A549 (cell line): Measurements from ENCODE around the gene KCNK7. TPM values are rescaled to one million over a fixed set of nuclear protein-coding genes. Genes with fewer than 3 reads are reported as not detected.

Experiments used
- ATAC-seq, 2 experiments: fragments of 200-7000 bp in 1 of 2; fragments of >200 bp in 1 of 2; cut with Nextera tagmentation in 1 of 2; cut with Tn5 transposase in 1 of 2; 3 replicates each; pipeline versions ENCODE4 v1.8.0 to v1.9.1; 2018 to 2020; ENCODE audit warnings: mild to moderate bottlenecking in 1 of 2, moderate library complexity in 1 of 2
- CTCF ChIA-PET: fragments of 300-600 bp; sonication (Branson Sonifier 250); formaldehyde crosslinking; extraction: SDS; loops from one replicate; lab custom pipeline; 2021; ENCODE audit warnings: antibody characterized with exemption, inconsistent platforms; lab: Yijun Ruan, JAX
- POLR2A ChIA-PET: fragments of 350-600 bp; formaldehyde crosslinking; extraction: SDS; loops from one replicate; lab custom pipeline; 2021; ENCODE audit warnings: antibody characterized with exemption, inconsistent platforms; lab: Yijun Ruan, JAX
- DNase-seq, 2 experiments: peaks; one replicate each; pipeline versions ENCODE4 v3.0.0 to v3.0.0-alpha.2; 2011 to 2016; ENCODE audit warnings: low read depth in 1 of 2, low spot score in 1 of 2
- FAIRE-seq: peaks from 2 replicates; lab custom pipeline; 2011; peaks lifted over from hg19 to GRCh38; lab: Jason Lieb, UNC
- H3K27ac ChIP-seq, 2 experiments: fragments of >200 bp; sonication (Bioruptor Twin); formaldehyde crosslinking; 3 replicates each; pipeline ENCODE4 v1.5.1; 2016 to 2017
- H3K4me1 ChIP-seq: fragments of >200 bp; sonication (Bioruptor Twin); formaldehyde crosslinking; 3 replicates; pipeline ENCODE4 v1.6.1; 2016
- H3K4me2 ChIP-seq: fragments of >200 bp; sonication (Bioruptor Twin); formaldehyde crosslinking; 3 replicates; pipeline ENCODE4 v1.6.1; 2016
- H3K4me3 ChIP-seq: fragments of >200 bp; sonication (Bioruptor Twin); formaldehyde crosslinking; 3 replicates; pipeline ENCODE4 v1.5.1; 2016
- H3K9me3 ChIP-seq: fragments of >200 bp; sonication (Bioruptor Twin); formaldehyde crosslinking; 3 replicates; pipeline ENCODE4 v1.6.1; 2016
- BCL3 ChIP-seq: fragments of >200 bp; sonication (Bioruptor Twin); formaldehyde crosslinking; IDR thresholded peaks from 3 replicates; pipeline ENCODE4 v1.6.1; 2016
- BHLHE40 ChIP-seq: IDR thresholded peaks from 2 replicates; pipeline ENCODE4 v1.6.1; 2012; ENCODE audit warnings: low read depth, low read length, inconsistent platforms
- CHD4 ChIP-seq: fragments of 200-600 bp; sonication (generic); IDR thresholded peaks from 2 replicates; pipeline ENCODE4 v1.6.1; 2016; ENCODE audit warnings: antibody characterized with exemption, mild to moderate bottlenecking, borderline replicate concordance
- CTCF ChIP-seq: fragments of >200 bp; sonication (Bioruptor Twin); formaldehyde crosslinking; IDR thresholded peaks from 3 replicates; pipeline ENCODE4 v1.5.1; 2016
- EP300 ChIP-seq, 2 experiments: fragments of >200 bp; sonication (Bioruptor Twin); formaldehyde crosslinking; IDR thresholded peaks; 2 replicates in 1 of 2; 3 replicates in 1 of 2; pipeline ENCODE4 v1.6.1; 2016 to 2017
- FOSB ChIP-seq: fragments of 250-450 bp; sonication (Bioruptor Pico); IDR thresholded peaks from 2 replicates; pipeline ENCODE4 v1.5.0; 2020; ENCODE audit warnings: mild to moderate bottlenecking, moderate library complexity
- FOSL2 ChIP-seq, 2 experiments: fragments of 450-650 bp in 1 of 2; fragments of >200 bp in 1 of 2; sonication (Bioruptor Twin) in 1 of 2; formaldehyde crosslinking; IDR thresholded peaks; 2 replicates each; pipeline versions ENCODE4 v1.5.0 to v1.6.1; 2016 to 2020; ENCODE audit warnings: mild to moderate bottlenecking in 1 of 2, moderate library complexity in 1 of 2
- HEYL ChIP-seq: fragments of 250-450 bp; sonication (Bioruptor Pico); IDR thresholded peaks from 2 replicates; pipeline ENCODE4 v1.8.0; 2021; ENCODE audit warnings: mild to moderate bottlenecking, moderate library complexity
- KDM1A ChIP-seq: fragments of 200-600 bp; sonication (generic); IDR thresholded peaks from 2 replicates; pipeline ENCODE4 v1.6.1; 2016; ENCODE audit warnings: low read depth, mild to moderate bottlenecking
- MYC ChIP-seq: IDR thresholded peaks from 2 replicates; pipeline ENCODE4 v1.6.1; 2012; ENCODE audit warnings: mild to moderate bottlenecking, inconsistent platforms, low read length, improper control_type of control experiment, borderline replicate concordance
- NFE2L2 ChIP-seq: fragments of 150-350 bp; conservative IDR thresholded peaks from 2 replicates; pipeline ENCODE4 v1.6.1; 2014; ENCODE audit warnings: low read length
- NR3C1 ChIP-seq: fragments of >200 bp; sonication (Bioruptor Twin); formaldehyde crosslinking; IDR thresholded peaks from 3 replicates; pipeline ENCODE4 v1.6.1; 2017
- RARB ChIP-seq: fragments of 250-450 bp; sonication (Bioruptor Pico); IDR thresholded peaks from 2 replicates; pipeline ENCODE4 v1.8.0; 2021; ENCODE audit warnings: mild to moderate bottlenecking, moderate library complexity
- RCOR1 ChIP-seq: fragments of 150-350 bp; IDR thresholded peaks from 2 replicates; pipeline ENCODE4 v1.6.1; 2014; ENCODE audit warnings: antibody characterized with exemption, low read length, low read depth
- RFX5 ChIP-seq: fragments of 450-650 bp; IDR thresholded peaks from 2 replicates; pipeline ENCODE4 v1.7.1; 2014; ENCODE audit warnings: antibody characterized with exemption, mild to moderate bottlenecking, moderate library complexity
- SMC3 ChIP-seq: fragments of >200 bp; sonication (Bioruptor Twin); formaldehyde crosslinking; IDR thresholded peaks from 3 replicates; pipeline ENCODE4 v1.6.1; 2018; ENCODE audit warnings: inconsistent platforms
- ZC3H11A ChIP-seq: fragments of 450-650 bp; IDR thresholded peaks from 2 replicates; pipeline ENCODE4 v1.6.1; 2014; ENCODE audit warnings: antibody characterized with exemption, mild to moderate bottlenecking
- WGBS: methylation state at CpG from one replicate; pipeline ENCODE4 v1.1.6; 2017; ENCODE audit errors: missing lambda C conversion rate; 5-methylcytosine and 5-hydroxymethylcytosine counted together
- polyA plus RNA-seq, 4 experiments: library from polyadenylated mRNA; depleted of rRNA in 3 of 4; stranded (reverse); fragments of >200 nt; fragmentation: RNase III in 1 of 4; extraction: RNeasy Plus Mini Kit Qiagen cat#74134 plus additional on column Dnase treatment in 1 of 4; gene quantifications; 2 replicates in 3 of 4; 3 replicates in 1 of 4; pipeline ENCODE4 v1.2.3, GENCODE V29; 2011 to 2017
- TF ChIP-seq, protein P1 (sequence below): IDR thresholded peaks from 2 replicates; pipeline ENCODE4 v1.6.1; 2012
- TF ChIP-seq, protein P2 (sequence below): fragments of >200 bp; sonication (Bioruptor Twin); formaldehyde crosslinking; IDR thresholded peaks from 2 replicates; pipeline ENCODE4 v1.6.1; 2016
- TF ChIP-seq, protein P3 (sequence below): fragments of 200-600 bp; sonication (generic); IDR thresholded peaks from 2 replicates; pipeline ENCODE4 v1.6.1; 2016; ENCODE audit warnings: antibody characterized with exemption, mild to moderate bottlenecking, moderate library complexity
- TF ChIP-seq, protein P4 (sequence below): fragments of 450-650 bp; IDR thresholded peaks from 2 replicates; pipeline ENCODE4 v1.6.1; 2014; ENCODE audit warnings: antibody characterized with exemption

The KCNK7 gene
- polyA plus RNA-seq, 2 of the 4 experiments (the other 2 are of a cell fraction): 0.13 to 0.50 TPM

DNA sequence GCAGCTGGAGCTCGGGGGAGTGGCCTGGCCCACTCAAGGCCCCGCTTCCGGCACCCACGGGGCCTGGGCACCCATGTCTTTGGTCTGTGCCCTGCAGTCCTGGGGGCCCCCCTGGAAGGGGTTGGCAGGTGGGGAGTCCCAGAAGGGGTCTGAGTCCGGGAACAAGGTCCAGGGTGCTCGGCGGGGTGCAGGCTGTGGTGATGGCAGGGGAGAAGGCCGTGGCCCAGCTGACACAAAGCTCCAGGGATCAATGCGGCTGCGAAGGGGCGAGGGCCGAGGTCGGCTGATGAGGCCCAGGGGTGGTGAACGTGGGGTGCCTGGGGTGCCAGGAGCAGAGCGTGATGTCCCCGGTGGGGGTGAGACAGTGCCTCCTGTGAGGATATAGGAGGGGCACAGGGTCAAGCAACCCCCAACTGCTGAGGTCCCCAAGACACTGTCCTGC is 2.7 kb upstream of the KCNK7 start:
- ATAC-seq (no peak), FAIRE-seq (no peak), DNase-seq (no peak)
- ChIA-PET CTCF (interaction anchor here (0.8 to 20.1 kb wide), 3 partner anchors 9 to 196 kb away, joined by 3 to 249 read pairs (median 3); partner anchors contain the start of gene KCNK7), POLR2A (no interaction called here)
- Histone ChIP-seq H3K9me3 (no peaks in the 10 kb centered on the region), H3K4me2 (no peak overlapping the region), H3K4me3 (no peak overlapping the region), H3K27ac (no peak overlapping the region), H3K4me1 (no peaks in the 10 kb centered on the region; the same call in 2 of the 3 replicates)
- 93% methylated on average over 13 of the region's 16 CpGs for WGBS
- TF ChIP-seq RCOR1 (no peak), HEYL (no peak), CHD4 (no peak)
- TF ChIP-seq, protein P1, sequence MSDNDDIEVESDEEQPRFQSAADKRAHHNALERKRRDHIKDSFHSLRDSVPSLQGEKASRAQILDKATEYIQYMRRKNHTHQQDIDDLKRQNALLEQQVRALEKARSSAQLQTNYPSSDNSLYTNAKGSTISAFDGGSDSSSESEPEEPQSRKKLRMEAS: no peak

DNA sequence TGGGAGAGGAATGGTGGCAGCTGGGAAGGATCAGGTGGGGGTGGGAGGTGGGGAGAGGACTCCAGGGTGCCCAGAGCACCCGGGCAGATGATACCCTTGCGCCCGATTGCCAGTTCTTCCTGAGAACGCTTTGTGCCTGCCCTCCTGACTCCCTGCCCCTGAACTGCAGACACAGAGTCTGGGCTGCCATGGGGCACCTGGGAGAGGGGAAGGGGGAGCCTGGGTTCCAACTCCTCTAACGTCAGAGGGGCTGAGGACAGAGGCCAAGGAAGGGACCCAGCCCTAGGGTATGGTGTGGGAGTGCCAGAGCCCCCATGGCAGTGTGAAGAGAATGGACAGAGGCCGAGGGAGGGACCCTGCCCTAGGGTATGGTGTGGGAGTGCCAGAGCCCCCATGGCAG is 920 bp upstream of the KCNK7 start:
- no peak for FAIRE-seq
- no peak for DNase-seq
- 90% methylated on average over 1 of the region's 6 CpGs for WGBS
- ATAC-seq: no peak
- no peaks in the 10 kb centered on the region for H3K9me3 ChIP-seq
- ChIA-PET CTCF (interaction anchor here (0.9 to 20.1 kb wide), 6 partner anchors 7 to 181 kb away, joined by 3 to 249 read pairs (median 88); partner anchors contain the start of genes EHBP1L1, FAM89B, KCNK7 and MAP3K11), POLR2A (interaction anchor here (1.0 kb wide), 1 partner anchor 19 kb away, joined by 3 read pairs; the partner anchor contains the start of gene PCNX3)
- H3K4me3 ChIP-seq: no peak overlapping the region
- H3K4me1 ChIP-seq: no peaks in the 10 kb centered on the region; the same call in 2 of the 3 replicates
- TF ChIP-seq KDM1A (no peak), FOSL2 (IDR thresholded peaks at IDR 0.05) (no peak), FOSL2 (CRISPR knock-in tag; IDR thresholded peaks at IDR 0.05) (no peak)
- H3K27ac ChIP-seq: no peak overlapping the region
- no peak overlapping the region for H3K4me2 ChIP-seq

GRCh38 chr11:65595131-65595530 is 469 bp downstream of the KCNK7 start:
- no peak for TF ChIP-seq BHLHE40
- TF ChIP-seq CTCF: no peak
- TF ChIP-seq RARB (CRISPR knock-in tag): no peak
- no peak for TF ChIP-seq NFE2L2
- TF ChIP-seq EP300 (IDR thresholded peaks at IDR 0.05): no peak
- TF ChIP-seq, protein P2, sequence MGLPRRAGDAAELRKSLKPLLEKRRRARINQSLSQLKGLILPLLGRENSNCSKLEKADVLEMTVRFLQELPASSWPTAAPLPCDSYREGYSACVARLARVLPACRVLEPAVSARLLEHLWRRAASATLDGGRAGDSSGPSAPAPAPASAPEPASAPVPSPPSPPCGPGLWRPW: no peak
- TF ChIP-seq SMC3: no peak
- no peak for TF ChIP-seq NR3C1
- TF ChIP-seq BCL3: no peak
- no peak for TF ChIP-seq FOSB (CRISPR knock-in tag)
- no peak for TF ChIP-seq MYC
- TF ChIP-seq FOSL2 (IDR thresholded peaks at IDR 0.05): no peak
- TF ChIP-seq FOSL2 (CRISPR knock-in tag; IDR thresholded peaks at IDR 0.05): no peak
- TF ChIP-seq RFX5: no peak
- TF ChIP-seq, protein P3, sequence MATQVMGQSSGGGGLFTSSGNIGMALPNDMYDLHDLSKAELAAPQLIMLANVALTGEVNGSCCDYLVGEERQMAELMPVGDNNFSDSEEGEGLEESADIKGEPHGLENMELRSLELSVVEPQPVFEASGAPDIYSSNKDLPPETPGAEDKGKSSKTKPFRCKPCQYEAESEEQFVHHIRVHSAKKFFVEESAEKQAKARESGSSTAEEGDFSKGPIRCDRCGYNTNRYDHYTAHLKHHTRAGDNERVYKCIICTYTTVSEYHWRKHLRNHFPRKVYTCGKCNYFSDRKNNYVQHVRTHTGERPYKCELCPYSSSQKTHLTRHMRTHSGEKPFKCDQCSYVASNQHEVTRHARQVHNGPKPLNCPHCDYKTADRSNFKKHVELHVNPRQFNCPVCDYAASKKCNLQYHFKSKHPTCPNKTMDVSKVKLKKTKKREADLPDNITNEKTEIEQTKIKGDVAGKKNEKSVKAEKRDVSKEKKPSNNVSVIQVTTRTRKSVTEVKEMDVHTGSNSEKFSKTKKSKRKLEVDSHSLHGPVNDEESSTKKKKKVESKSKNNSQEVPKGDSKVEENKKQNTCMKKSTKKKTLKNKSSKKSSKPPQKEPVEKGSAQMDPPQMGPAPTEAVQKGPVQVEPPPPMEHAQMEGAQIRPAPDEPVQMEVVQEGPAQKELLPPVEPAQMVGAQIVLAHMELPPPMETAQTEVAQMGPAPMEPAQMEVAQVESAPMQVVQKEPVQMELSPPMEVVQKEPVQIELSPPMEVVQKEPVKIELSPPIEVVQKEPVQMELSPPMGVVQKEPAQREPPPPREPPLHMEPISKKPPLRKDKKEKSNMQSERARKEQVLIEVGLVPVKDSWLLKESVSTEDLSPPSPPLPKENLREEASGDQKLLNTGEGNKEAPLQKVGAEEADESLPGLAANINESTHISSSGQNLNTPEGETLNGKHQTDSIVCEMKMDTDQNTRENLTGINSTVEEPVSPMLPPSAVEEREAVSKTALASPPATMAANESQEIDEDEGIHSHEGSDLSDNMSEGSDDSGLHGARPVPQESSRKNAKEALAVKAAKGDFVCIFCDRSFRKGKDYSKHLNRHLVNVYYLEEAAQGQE: no peak
- no peak for TF ChIP-seq ZC3H11A
- TF ChIP-seq, protein P4, sequence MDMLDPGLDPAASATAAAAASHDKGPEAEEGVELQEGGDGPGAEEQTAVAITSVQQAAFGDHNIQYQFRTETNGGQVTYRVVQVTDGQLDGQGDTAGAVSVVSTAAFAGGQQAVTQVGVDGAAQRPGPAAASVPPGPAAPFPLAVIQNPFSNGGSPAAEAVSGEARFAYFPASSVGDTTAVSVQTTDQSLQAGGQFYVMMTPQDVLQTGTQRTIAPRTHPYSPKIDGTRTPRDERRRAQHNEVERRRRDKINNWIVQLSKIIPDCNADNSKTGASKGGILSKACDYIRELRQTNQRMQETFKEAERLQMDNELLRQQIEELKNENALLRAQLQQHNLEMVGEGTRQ: no peak
- POLR2A ChIA-PET: no interaction called here
- CTCF ChIA-PET: interaction anchor here (1.0 to 14.6 kb wide), 10 partner anchors 11 to 280 kb away, joined by 3 to 249 read pairs (median 22); partner anchors contain the start of genes EHBP1L1, FAM89B, MAP3K11 and PCNX3
- ATAC-seq (peak; percentile 3 to 8; a peak in 3 of 6 replicates), DNase-seq (no peak), FAIRE-seq (no peak)
- no peaks in the 10 kb centered on the region for H3K9me3 ChIP-seq
- H3K27ac ChIP-seq: 0 out of 6 replicates have a peak overlapping the region, but pooled peaks of 1 of the 2 experiments have one; percentile 16
- H3K4me3 ChIP-seq: no peak overlapping the region
- no CpG with 5 or more reads among the region's 3 CpGs for WGBS
- H3K4me2 ChIP-seq: no peak overlapping the region
- no peaks in the 10 kb centered on the region; the same call in 2 of the 3 replicates for H3K4me1 ChIP-seq
